ENCODE data around the gene EDN2.
A peak's percentile ranks its signal among the peaks of the same experiment; 100 is the strongest.

Gene EDN2

GRCh38 chr1:41508290-41508689 is 23.8 kb upstream of the EDN2 start:
- POLR2A ChIA-PET, result no interaction called here

GRCh38 chr1:41507836-41508235 is 23.4 kb upstream of the EDN2 start:
- H3K4me3 ChIP-seq (ENCODE audit: low read depth, low read length), result no peak overlapping the region
- no peak for DNase-seq (ENCODE audit: low read depth, low spot score)
- CTCF ChIA-PET, result interaction anchor here (0.9 to 2.9 kb wide), 4 partner anchors 8 to 15 kb away, joined by 3 to 32 read pairs (median 4); no protein-coding TSS in a partner anchor
- TF ChIP-seq CTCF (IDR thresholded peaks at IDR 0.05; ENCODE audit: insufficient read depth, low read length, missing control alignments), result no peak
- POLR2A ChIA-PET, result no interaction called here

More at GRCh38 chr1:41508290-41508689, 23.8 kb upstream of the EDN2 start:
- DNase-seq (ENCODE audit: low read depth, low spot score), result no peak
- no peak for TF ChIP-seq CTCF (IDR thresholded peaks at IDR 0.05; ENCODE audit: insufficient read depth, low read length, missing control alignments)
- no peak overlapping the region for H3K4me3 ChIP-seq (ENCODE audit: low read depth, low read length)
- CTCF ChIA-PET, result interaction anchor here (0.8 to 2.9 kb wide), 5 partner anchors 8 to 16 kb away, joined by 3 to 32 read pairs (median 3); no protein-coding TSS in a partner anchor

DNA sequence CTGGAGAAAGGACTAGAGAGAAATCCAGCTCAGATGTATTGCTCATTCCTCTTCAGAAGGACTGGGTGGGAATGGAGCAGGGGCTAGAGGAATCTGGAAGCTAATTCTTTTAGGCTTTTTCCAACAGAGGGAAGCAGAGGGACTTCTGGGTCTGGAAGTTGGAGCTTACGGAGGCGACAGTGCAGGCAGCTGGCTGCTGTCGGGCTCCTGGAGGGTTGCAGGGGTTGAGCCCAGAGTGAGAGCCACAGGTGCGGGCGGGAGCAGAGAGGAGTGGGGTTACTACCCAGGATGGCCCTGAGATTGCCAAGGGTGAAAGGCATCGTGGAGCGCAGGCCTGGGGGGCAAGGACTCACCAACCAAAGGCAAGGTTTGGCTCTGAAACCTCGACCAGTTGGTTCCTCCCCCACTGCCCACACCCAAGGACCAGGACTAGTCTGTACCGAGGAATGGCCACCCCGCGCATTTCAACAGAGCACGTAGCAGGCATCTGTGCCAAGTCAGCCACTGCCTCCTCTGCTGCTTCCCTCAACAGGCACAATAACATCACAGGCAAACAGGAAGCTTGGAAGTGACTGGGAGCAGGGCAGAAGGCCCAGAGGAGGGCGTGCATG is 22.7 kb upstream of the EDN2 start:
- TF ChIP-seq CTCF (IDR thresholded peaks at IDR 0.05; ENCODE audit: insufficient read depth, low read length, missing control alignments), result no peak
- CTCF ChIA-PET, result interaction anchor here (1.1 to 2.9 kb wide), 4 partner anchors 9 to 15 kb away, joined by 3 to 32 read pairs (median 4); no protein-coding TSS in a partner anchor
- H3K4me3 ChIP-seq (ENCODE audit: low read depth, low read length), result no peak overlapping the region
- DNase-seq (ENCODE audit: low read depth, low spot score), result no peak
- POLR2A ChIA-PET, result no interaction called here

DNA sequence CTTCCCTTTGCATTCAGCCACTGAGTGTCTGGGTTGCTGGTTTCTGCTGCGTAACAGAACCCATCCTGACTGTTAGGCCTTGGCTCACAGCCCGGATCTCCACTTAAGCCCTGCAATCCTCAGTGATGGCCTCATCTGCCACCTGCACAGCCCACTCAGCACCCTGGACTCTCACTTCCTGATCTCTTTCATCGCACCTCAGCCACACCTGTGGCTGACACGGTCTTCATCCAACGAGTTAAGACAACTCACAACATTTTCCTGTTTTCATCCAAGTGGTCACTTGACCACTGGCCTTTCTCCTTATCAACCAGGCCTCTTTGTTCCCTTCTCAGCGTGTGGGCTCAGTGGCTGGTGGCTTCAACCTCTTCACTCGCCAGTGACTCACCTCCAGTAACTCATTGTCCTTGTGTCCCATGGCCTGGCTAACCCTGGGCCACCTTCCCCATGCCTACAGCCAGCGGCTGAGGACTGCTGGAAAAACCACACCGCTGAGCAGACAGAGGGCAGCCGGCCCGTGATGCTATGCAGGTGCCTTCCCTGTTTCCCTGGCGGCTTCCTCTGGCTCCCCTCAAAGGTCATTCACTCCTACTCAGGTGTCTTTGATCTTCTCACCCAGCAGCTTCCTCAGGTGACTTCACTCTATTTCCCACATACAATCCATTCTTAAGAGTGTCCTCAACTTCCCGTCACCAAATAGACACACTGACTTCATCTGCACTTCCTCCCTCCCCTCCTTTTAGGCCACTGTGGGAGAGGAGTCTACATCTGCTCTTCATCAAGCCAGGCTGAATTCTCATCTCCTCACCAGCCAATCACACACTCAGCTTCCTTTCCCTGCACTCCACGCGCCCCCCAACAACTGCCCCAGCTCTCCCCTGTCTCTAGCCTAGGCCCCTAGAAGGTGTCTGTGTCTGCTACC is 19.9 kb upstream of the EDN2 start:
- no peak for DNase-seq (ENCODE audit: low read depth, low spot score)
- ChIA-PET CTCF (interaction anchor here (2.2 to 3.3 kb wide), 2 partner anchors 11 to 12 kb away, joined by 14 to 26 read pairs; no protein-coding TSS in a partner anchor), POLR2A (no interaction called here)
- TF ChIP-seq CTCF (IDR thresholded peaks at IDR 0.05; ENCODE audit: insufficient read depth, low read length, missing control alignments), result no peak
- H3K4me3 ChIP-seq (ENCODE audit: low read depth, low read length), result no peak overlapping the region

DNA sequence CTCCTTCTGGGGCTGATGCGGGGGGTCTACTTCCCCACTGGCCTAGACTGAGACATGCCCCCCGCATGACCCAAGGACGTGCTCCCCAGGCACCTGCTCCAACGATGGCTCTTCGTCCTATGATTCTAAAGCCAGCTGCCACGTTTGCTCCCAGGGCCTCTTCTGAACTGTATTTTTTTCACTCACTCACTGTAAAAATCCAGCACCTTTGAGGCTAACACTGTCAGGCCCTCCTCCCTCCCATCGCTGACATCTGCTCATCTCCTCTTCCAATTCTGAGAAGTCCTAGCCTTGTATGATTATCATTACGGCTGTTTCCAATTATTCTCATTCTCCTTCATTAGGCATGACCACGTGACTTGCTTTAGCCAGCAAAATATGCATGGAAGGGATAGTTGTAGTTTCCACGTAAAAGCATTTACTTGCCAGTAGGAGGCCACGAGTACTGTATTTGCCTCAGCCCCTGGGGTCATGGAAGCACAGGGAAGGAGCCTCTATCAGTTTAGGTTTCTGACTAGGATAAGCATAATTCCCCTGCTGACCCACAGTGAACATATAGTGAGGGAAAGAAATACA is 19.1 kb upstream of the EDN2 start:
- TF ChIP-seq CTCF (IDR thresholded peaks at IDR 0.05; ENCODE audit: insufficient read depth, low read length, missing control alignments), result peak; percentile 13
- CTCF ChIA-PET, result interaction anchor here (2.4 to 3.3 kb wide), 2 partner anchors 12 kb away, joined by 9 to 26 read pairs; no protein-coding TSS in a partner anchor
- H3K4me3 ChIP-seq (ENCODE audit: low read depth, low read length), result no peak overlapping the region
- no peak for DNase-seq (ENCODE audit: low read depth, low spot score)
- POLR2A ChIA-PET, result no interaction called here

Data from AG04449 (cell line).